ENCODE measurements around the gene LEMD2.

GRCh38 chr6:33785778-33786177, 3.2 kb downstream of the LEMD2 start:
- TF ChIP-seq CTCF (IDR thresholded peaks at IDR 0.05) (no peak), POLR2A (IDR thresholded peaks at IDR 0.05) (no peak)
